IPS-15b (cell line): ENCODE measurements around the gene ACSF3.

ENCODE experiments used
- H3K27me3 ChIP-seq: one replicate; pipeline ENCODE4 v1.6.1; 2013; ENCODE audit warnings: low read length; ENCODE audit not compliant: control insufficient read depth, insufficient read depth
- H3K36me3 ChIP-seq: one replicate; pipeline ENCODE4 v1.6.1; 2013; ENCODE audit warnings: low read length; ENCODE audit not compliant: control insufficient read depth, insufficient read depth
- H3K4me1 ChIP-seq: one replicate; pipeline ENCODE4 v1.6.1; 2013; ENCODE audit warnings: mild to moderate bottlenecking, low read length; ENCODE audit not compliant: control insufficient read depth, insufficient read depth
- H3K4me3 ChIP-seq: one replicate; pipeline ENCODE4 v1.5.1; 2013; ENCODE audit warnings: low read depth, low read length
- H3K9ac ChIP-seq: one replicate; pipeline ENCODE4 v1.6.1; 2013; ENCODE audit warnings: low read depth, mild to moderate bottlenecking, low read length
- H3K9me3 ChIP-seq: one replicate; pipeline ENCODE4 v1.6.1; 2013; ENCODE audit warnings: mild to moderate bottlenecking, low read length; ENCODE audit not compliant: control insufficient read depth, insufficient read depth

Gene ACSF3

DNA sequence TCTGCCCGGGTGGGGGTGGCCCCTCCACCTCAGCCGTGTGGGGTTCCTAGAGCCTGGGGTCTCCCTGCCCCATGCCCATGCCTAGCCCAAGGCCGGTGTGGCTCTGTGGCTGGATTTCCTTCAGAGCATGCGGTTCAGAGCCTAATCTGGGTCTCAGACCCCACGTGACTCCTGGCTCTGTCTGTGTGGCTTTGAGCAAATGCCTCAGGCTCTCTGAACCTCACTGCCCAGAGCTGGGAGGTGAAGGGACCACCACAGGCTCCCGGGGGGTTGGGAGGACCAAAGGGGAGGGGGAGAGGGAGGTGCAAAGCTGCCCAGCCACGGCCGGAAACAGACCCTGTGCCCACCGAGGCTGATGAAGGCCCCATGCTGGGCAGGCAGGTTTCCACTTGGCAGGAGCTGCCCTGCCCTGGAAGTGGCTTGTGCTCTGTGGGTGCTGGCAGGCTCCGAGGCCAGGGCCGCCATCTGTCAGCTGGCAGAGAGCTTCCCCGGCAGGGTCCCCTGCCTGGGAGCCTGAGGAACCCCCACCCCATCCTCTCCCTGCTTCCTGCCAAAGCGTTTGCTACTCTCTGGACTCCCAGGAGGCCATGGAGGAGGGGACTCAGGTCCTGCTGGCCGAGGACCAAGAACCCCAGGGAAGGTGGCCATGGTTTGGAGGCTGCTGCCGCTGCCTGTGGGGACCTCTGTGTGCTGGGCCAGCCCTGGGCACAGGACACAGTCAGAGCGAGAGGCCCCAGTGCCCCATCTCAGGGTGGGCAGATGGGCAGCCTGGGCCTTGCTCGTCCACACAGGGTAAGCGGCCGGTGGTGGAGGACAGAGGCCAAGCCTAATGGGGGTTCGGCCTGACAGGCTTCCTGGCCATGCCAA is 81.9 kb downstream of the ACSF3 start:
- H3K36me3 ChIP-seq, result no peaks in the 10 kb centered on the region
- no peaks in the 10 kb centered on the region for H3K27me3 ChIP-seq
- peaks cover 3% of the 10 kb centered on the region for H3K4me1 ChIP-seq
- no peak overlapping the region for H3K9ac ChIP-seq
- no peaks in the 10 kb centered on the region for H3K9me3 ChIP-seq
- H3K4me3 ChIP-seq, result no peak overlapping the region

DNA sequence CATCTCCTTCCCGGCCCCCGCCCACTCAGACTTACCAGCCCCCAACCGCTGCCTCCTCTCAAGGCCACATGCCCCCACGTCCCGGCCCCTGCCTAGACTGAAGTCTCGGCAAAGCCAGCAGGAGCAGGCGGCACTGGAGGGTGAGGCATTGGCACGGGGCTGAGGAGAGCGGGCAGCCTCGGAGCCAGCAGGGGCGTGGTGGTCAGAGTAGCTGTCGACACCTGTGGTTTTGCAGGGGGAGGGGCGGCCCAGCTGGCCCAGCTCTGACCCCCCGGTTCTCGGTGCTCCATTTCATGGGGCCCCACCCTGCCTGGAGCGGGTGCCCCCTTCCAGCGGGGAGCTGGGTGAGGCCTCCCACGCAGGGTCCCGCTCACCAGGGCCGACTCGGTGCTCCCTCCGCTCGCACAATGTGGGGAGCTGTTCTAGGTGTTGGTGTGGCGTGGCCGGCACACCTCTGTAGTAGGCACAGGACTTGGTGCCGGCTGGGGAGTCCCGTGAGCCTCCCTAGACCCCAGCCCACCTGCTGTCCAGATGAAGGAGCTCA is 82.6 kb downstream of the ACSF3 start:
- no peaks in the 10 kb centered on the region for H3K27me3 ChIP-seq
- H3K9ac ChIP-seq, result no peak overlapping the region
- no peaks in the 10 kb centered on the region for H3K4me1 ChIP-seq
- H3K4me3 ChIP-seq, result no peak overlapping the region
- H3K9me3 ChIP-seq, result no peaks in the 10 kb centered on the region
- H3K36me3 ChIP-seq, result no peaks in the 10 kb centered on the region

DNA sequence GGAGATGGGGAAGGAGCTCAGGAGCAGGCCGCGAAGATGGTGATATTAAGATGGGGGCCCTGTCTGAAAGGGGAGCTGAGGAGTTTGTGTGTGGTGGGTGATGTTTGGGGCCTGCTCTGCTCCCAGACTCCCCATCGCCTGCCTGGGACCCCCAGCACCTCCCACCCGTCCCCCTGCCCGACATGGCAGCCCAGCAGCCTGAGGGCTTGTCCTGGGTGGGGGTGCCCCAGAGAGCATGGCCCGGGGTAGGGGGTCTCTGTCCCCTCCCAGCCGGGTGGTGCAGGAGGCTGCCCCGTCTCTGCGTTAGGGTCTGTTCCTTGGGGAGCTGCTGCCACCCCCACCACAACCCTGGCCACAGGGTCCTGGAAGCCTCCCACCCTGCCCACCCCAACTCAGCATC is 83.1 kb downstream of the ACSF3 start:
- H3K9me3 ChIP-seq, result no peaks in the 10 kb centered on the region
- H3K36me3 ChIP-seq, result no peaks in the 10 kb centered on the region
- H3K9ac ChIP-seq, result no peak overlapping the region
- no peaks in the 10 kb centered on the region for H3K27me3 ChIP-seq
- no peak overlapping the region for H3K4me3 ChIP-seq
- H3K4me1 ChIP-seq, result no peaks in the 10 kb centered on the region

DNA sequence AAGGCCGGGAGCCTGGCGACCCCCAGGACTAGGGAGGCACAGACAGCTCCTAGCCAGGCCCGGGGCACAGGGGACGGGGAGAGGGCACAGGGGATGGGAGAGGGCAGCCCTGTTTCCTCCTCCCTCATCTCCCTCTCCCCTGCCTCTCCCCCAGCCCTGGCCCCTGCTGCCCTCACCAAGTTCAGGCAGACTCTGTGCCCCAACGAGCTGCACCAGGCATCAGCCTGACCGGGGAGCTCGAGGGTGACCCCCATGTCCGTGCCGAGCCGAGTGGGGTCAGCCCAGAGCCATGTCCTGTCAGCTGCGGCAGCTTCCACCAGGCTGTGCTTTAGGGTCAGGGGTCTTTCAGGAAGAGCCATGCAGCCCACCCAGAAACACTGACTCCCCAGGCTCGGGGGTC is 83.8 kb downstream of the ACSF3 start:
- Histone ChIP-seq H3K9ac (no peak overlapping the region), H3K9me3 (no peaks in the 10 kb centered on the region), H3K36me3 (no peaks in the 10 kb centered on the region), H3K4me1 (no peaks in the 10 kb centered on the region), H3K4me3 (no peak overlapping the region), H3K27me3 (no peaks in the 10 kb centered on the region)

DNA sequence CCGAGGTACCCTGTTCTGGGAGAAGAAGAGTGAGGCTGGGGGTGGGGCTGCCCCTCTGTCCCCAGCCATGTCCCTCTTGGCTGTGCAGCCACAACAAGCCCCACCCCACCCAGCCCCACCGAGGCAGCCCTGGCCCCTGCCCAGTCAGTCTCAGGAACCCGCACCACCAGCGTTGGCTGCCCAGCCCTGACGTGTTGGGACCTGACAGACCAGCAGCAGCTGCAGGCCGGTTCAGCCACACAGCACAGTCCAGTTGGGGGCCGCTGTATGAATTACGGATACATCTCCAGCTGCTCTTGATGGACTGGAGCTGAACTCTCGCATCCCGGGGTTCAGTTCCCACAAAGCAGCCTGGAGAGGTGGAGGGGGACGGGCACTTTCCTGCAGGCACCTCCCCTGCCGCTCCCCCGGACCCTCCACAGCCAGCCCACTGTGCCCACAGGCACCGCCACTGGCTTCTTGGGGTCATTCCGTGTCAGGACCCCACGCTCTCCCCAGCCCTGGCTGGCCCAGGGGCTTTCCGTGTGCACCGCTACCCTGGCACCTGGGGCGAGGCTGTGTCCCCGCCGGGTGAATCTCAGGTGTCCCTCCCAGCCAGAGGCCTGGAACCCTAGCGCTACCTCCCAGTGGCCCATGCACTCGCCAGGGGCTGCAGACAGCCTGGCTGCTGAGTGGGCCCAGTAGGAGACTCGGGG is 84.9 kb downstream of the ACSF3 start:
- H3K9ac ChIP-seq, result no peak overlapping the region
- H3K9me3 ChIP-seq, result no peaks in the 10 kb centered on the region
- H3K4me1 ChIP-seq, result no peaks in the 10 kb centered on the region
- no peaks in the 10 kb centered on the region for H3K36me3 ChIP-seq
- H3K27me3 ChIP-seq, result no peaks in the 10 kb centered on the region
- no peak overlapping the region for H3K4me3 ChIP-seq

DNA sequence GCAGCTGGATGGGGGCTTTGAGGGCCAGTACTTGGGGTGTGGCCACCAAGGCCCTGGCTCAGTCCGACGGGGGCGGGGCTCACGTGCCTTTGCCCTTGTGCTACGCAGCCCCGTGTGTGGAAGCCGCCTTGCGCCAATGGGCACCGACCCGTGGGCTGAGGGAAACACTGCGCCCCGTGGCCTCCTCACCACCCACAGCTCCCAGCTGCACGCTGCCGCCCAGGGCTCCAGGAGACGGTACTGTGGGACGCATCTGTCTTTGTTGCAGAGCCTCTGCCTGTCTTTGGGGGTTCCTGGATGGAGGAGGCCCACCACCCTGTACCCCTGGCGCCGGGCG is 85.5 kb downstream of the ACSF3 start:
- Histone ChIP-seq H3K27me3 (no peaks in the 10 kb centered on the region), H3K9ac (no peak overlapping the region), H3K4me3 (no peak overlapping the region), H3K9me3 (no peaks in the 10 kb centered on the region), H3K4me1 (no peaks in the 10 kb centered on the region), H3K36me3 (no peaks in the 10 kb centered on the region)

DNA sequence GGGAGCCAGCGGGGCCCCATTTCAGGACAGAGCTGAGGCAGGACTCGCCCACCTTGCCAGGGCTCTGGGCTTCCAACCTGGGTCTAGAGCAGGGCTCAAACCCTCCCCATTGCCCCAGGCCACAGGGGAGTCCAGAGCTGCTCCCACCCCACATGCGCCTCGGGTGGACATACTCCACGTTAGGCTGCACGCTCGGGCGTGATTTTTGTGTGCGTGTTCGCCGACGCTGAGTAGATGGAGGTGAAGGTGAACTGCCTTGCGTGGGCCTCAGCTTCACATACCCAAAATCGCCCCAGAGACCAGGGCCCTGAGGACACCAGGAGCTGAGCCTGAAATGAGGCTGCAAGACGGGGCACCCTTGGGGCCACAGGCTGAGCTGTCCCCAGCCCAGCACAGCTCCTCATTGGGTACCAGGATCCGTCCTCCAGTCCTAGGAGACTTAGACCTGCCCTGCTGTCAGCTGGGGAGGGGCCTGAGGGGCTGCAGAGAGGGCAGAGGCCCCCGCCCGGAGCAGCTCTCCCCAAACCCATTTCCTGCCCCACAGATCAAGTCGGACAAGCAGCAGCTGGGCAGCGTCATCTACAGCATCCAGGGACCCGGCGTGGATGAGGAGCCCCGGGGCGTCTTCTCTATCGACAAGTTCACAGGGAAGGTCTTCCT is 86.1 kb downstream of the ACSF3 start:
- Histone ChIP-seq H3K9me3 (no peaks in the 10 kb centered on the region), H3K36me3 (no peaks in the 10 kb centered on the region), H3K9ac (no peak overlapping the region), H3K4me3 (no peak overlapping the region), H3K4me1 (no peaks in the 10 kb centered on the region), H3K27me3 (no peaks in the 10 kb centered on the region)

DNA sequence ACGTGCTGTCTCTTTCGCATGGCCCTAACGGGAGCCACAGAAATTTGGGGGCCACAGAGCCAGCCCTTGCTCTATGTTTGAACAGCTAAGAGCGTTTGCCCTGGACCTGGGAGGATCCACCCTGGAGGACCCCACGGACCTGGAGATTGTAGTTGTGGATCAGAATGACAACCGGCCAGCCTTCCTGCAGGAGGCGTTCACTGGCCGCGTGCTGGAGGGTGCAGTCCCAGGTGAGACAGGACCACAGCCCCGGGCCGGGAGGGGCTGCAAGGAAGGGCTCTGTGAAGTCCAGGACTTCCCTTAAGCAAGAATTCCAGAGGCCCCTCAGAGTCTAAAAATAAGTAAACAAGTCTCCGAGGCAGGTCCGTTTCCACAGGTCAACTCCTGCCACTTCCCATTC is 89.8 kb downstream of the ACSF3 start:
- Histone ChIP-seq H3K4me3 (no peak overlapping the region), H3K4me1 (no peaks in the 10 kb centered on the region), H3K9me3 (no peaks in the 10 kb centered on the region), H3K36me3 (no peaks in the 10 kb centered on the region), H3K27me3 (no peaks in the 10 kb centered on the region), H3K9ac (no peak overlapping the region)

DNA sequence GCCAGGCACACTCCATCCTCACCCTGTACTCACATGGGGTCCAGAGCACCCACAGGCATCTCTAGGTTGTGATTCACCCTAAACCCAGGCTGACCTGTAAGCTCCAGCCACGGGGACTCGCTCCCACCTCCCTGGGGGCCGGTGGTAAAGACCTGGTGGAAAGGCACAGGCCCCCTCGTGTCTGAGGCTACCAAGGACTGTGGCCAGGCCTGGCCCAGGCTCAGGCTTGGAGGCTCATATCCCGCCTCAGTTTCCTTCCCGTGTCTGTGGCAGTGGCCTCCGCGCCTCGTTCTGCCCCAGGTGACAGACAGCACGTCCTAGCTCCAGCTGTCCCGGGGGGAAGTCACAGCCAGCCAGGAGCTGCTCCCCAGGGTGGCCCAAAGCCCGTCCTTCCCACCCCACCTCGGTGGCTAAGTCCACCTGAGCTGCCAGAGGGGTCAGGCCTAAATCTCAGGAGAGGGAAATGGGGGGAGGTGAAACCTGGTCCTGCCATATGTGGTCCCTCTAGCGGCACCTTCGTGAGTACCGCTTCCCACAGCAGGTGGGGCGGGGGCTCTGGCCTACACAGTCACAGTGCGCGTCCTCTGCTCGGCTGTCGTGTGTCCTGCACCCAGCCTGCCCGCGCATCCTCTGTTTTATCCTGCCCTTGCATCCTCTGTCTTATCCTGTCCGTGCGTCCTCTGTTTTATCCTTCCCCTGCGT is 90.5 kb downstream of the ACSF3 start:
- H3K4me1 ChIP-seq, result no peaks in the 10 kb centered on the region
- H3K36me3 ChIP-seq, result no peaks in the 10 kb centered on the region
- no peak overlapping the region for H3K9ac ChIP-seq
- no peak overlapping the region for H3K4me3 ChIP-seq
- no peaks in the 10 kb centered on the region for H3K27me3 ChIP-seq
- H3K9me3 ChIP-seq, result no peaks in the 10 kb centered on the region

DNA sequence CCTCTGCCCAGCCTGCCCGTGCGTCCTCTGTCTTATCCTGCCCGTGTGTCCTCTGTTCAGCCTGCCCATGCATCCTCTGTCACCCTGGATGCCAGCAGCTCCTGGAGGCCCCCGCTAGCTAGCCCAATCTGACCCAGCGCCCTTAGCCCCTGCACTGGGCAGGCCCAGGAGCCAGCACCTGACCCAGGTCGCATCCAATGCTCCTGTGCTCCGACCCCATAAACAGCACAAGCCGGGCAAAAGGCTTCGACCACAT is 91.0 kb downstream of the ACSF3 start:
- Histone ChIP-seq H3K27me3 (no peaks in the 10 kb centered on the region), H3K4me3 (no peak overlapping the region), H3K9me3 (no peaks in the 10 kb centered on the region), H3K36me3 (no peaks in the 10 kb centered on the region), H3K9ac (no peak overlapping the region), H3K4me1 (no peaks in the 10 kb centered on the region)

DNA sequence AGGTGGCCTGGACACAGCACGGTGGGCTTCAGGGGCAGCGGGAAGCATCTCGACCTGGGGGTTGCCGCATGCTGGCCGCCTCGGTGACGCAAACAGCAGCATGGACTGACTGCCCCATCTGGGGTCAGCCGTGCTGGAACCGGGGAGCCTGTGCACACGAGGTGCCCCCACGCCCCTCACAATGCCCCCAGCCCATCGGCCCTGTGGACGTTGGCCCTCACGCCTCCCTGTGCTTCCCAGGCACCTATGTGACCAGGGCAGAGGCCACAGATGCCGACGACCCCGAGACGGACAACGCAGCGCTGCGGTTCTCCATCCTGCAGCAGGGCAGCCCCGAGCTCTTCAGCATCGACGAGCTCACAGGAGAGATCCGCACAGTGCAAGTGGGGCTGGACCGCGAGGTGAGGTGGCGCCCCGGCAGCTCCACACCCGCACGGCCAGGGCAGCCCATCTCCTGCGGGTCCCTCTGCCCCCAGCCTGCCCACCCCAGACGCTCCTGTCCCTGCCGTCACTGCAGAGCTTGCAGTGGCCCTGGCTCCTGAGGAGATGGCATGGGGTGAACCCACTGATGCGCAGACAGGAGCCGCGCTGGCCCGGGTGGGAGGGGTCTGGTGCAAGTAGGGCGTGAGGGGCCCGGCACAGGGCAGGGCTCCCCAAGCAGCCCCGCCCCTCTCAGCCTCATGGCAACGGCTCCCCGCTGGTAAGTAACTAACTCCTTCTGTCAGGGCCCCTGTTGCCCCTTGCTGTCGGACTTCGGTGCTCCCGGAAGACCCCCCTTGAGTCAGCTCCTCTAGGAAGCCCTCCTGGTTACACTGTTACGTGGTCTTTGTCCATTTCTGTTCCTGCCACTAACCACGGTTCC is 91.5 kb downstream of the ACSF3 start:
- no peak overlapping the region for H3K4me3 ChIP-seq
- H3K9ac ChIP-seq, result no peak overlapping the region
- no peaks in the 10 kb centered on the region for H3K9me3 ChIP-seq
- H3K4me1 ChIP-seq, result no peaks in the 10 kb centered on the region
- no peaks in the 10 kb centered on the region for H3K27me3 ChIP-seq
- H3K36me3 ChIP-seq, result no peaks in the 10 kb centered on the region
